ENCODE data around the gene MEF2D.

- no peak for TF ChIP-seq POLR2A (IDR thresholded peaks at IDR 0.05; ENCODE audit: low read length)
- TF ChIP-seq GATA1 (IDR thresholded peaks at IDR 0.05; ENCODE audit: low read depth, low read length), result no peak
Measured at GRCh38 chr1:156530006-156530405, 29.4 kb upstream of the MEF2D start.
